K562 (cell line): ENCODE measurements around the gene RING1. TPM values are rescaled to one million over a fixed set of nuclear protein-coding genes. Genes with fewer than 3 reads are reported as not detected.

Experiments
- ARID3A ChIP-seq: IDR thresholded peaks from 2 replicates; pipeline ENCODE4 v1.6.1; 2012; ENCODE audit warnings: low read depth, low read length, improper control_type of control experiment, borderline replicate concordance
- ATF1 ChIP-seq, 2 experiments: fragments of 450-650 bp in 1 of 2; IDR thresholded peaks; 2 replicates each; pipeline ENCODE4 v1.6.1; 2016; ENCODE audit warnings: missing compliant biosample characterization in 1 of 2, missing genetic modification characterization in 1 of 2
- HDAC2 ChIP-seq: fragments of 450-650 bp; IDR thresholded peaks from 2 replicates; pipeline ENCODE4 v1.6.1; 2016; ENCODE audit warnings: mild to moderate bottlenecking
- NBN ChIP-seq: fragments of 450-650 bp; IDR thresholded peaks from 2 replicates; pipeline ENCODE4 v1.6.1; 2016; ENCODE audit warnings: low read depth, mild to moderate bottlenecking
- NR3C1 ChIP-seq: sonication (generic); formaldehyde crosslinking; IDR thresholded peaks from 2 replicates; pipeline ENCODE4 v1.8.1; 2022; ENCODE audit warnings: missing genetic modification reagents
- RAD51 ChIP-seq: fragments of 450-650 bp; IDR thresholded peaks from 2 replicates; pipeline ENCODE4 v1.7.1; 2016; ENCODE audit warnings: low read depth, mild to moderate bottlenecking, borderline replicate concordance
- RREB1 ChIP-seq: fragments of 250-450 bp; sonication (Bioruptor Pico); IDR thresholded peaks from 2 replicates; pipeline ENCODE4 v1.4.0; 2020
- TCF7 ChIP-seq: sonication (generic); IDR thresholded peaks from 2 replicates; pipeline ENCODE4 v1.6.1; 2016; ENCODE audit warnings: antibody characterized with exemption, borderline replicate concordance
- ZNF12 ChIP-seq: sonication (generic); formaldehyde crosslinking; IDR thresholded peaks from 2 replicates; pipeline ENCODE4 v1.4.0; 2020; ENCODE audit warnings: mild to moderate bottlenecking, missing genetic modification reagents
- ZNF146 ChIP-seq: IDR thresholded peaks from one replicate; pipeline ENCODE4 v1.6.1; 2018; ENCODE audit warnings: missing compliant biosample characterization; ENCODE audit not compliant: unreplicated experiment
- ZNF668 ChIP-seq: fragments of 250-450 bp; sonication (Bioruptor Pico); IDR thresholded peaks from 2 replicates; pipeline ENCODE4 v1.8.0; 2022; ENCODE audit warnings: mild to moderate bottlenecking, inconsistent platforms
- polyA plus RNA-seq, 8 experiments: library from polyadenylated mRNA; depleted of rRNA in 4 of 8; stranded (reverse) in 5 of 8; unstranded in 3 of 8; fragments of >200 nt; fragmentation: Nextera tagmentation in 2 of 8; fragmentation: Illumina TruSeq in 1 of 8; extraction: Ambion mirVana in 2 of 8; extraction: Trizol in 1 of 8; gene quantifications; 2 replicates each; pipeline versions ENCODE4 v1.2.1 to v1.2.3, GENCODE V29; 2011 to 2014; ENCODE audit warnings: inconsistent platforms in 1 of 8, missing spikeins in 1 of 8
- total RNA-seq, 7 experiments: library from RNA; depleted of rRNA in 6 of 7; stranded (reverse); fragments of >200 nt in 6 of 7; fragmentation: Illumina TruSeq in 2 of 7; extraction: Trizol in 2 of 7; gene quantifications; 2 replicates each; pipeline versions ENCODE4 v1.2.1 to v1.2.3, GENCODE V29; 2011 to 2021; ENCODE audit warnings: low replicate concordance in 1 of 7
- TF ChIP-seq, protein P1 (sequence below): fragments of 250-450 bp; sonication (Bioruptor Pico); IDR thresholded peaks from 2 replicates; pipeline ENCODE4 v1.4.0; 2020; ENCODE audit warnings: borderline replicate concordance
- TF ChIP-seq, protein P2 (sequence below): sonication (generic); formaldehyde crosslinking; IDR thresholded peaks from 2 replicates; pipeline ENCODE4 v1.8.0; 2022; ENCODE audit warnings: missing genetic modification reagents, mild to moderate bottlenecking, moderate library complexity, borderline replicate concordance
- TF ChIP-seq, protein P3 (sequence below): sonication (generic); formaldehyde crosslinking; IDR thresholded peaks from 2 replicates; pipeline ENCODE4 v1.5.0; 2020; ENCODE audit warnings: missing genetic modification reagents

RING1 gene
- total and polyA plus RNA-seq, 9 of the 15 experiments (the other 6 are each of a cell fraction or from before 2014, with no cell fraction given), result 4.2 to 59.1 (median 36.9) TPM

GRCh38 chr6:33161354-33162331, 46.7 kb upstream of the RING1 start (continued):
- TF ChIP-seq NR3C1 (CRISPR knock-in tag), result no peak
- TF ChIP-seq ARID3A, result no peak
- TF ChIP-seq, protein P1, sequence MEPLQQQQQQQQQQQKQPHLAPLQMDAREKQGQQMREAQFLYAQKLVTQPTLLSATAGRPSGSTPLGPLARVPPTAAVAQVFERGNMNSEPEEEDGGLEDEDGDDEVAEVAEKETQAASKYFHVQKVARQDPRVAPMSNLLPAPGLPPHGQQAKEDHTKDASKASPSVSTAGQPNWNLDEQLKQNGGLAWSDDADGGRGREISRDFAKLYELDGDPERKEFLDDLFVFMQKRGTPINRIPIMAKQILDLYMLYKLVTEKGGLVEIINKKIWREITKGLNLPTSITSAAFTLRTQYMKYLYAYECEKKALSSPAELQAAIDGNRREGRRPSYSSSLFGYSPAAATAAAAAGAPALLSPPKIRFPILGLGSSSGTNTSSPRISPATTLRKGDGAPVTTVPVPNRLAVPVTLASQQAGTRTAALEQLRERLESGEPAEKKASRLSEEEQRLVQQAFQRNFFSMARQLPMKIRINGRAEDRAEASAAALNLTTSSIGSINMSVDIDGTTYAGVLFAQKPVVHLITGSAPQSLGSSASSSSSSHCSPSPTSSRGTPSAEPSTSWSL, result no peak
- TF ChIP-seq NBN, result 0 out of 2 replicates have a peak, but pooled peaks have one; percentile 27
- TF ChIP-seq ZNF12 (CRISPR knock-in tag), result 0 out of 2 replicates have a peak, but pooled peaks have one; percentile 17
- TF ChIP-seq HDAC2, result 0 out of 2 replicates have a peak, but pooled peaks have one; percentile 31
- peak; percentile 12; the same call in 1 of the 2 replicates for TF ChIP-seq RAD51
- no peak for TF ChIP-seq RREB1 (CRISPR knock-in tag)
- no peak for TF ChIP-seq TCF7
- TF ChIP-seq, protein P2, sequence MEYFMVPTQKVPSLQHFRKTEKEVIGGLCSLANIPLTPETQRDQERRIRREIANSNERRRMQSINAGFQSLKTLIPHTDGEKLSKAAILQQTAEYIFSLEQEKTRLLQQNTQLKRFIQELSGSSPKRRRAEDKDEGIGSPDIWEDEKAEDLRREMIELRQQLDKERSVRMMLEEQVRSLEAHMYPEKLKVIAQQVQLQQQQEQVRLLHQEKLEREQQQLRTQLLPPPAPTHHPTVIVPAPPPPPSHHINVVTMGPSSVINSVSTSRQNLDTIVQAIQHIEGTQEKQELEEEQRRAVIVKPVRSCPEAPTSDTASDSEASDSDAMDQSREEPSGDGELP (CRISPR knock-in tag), result peak; percentile 87
- no peak for TF ChIP-seq ZNF146 (CRISPR knock-in tag)
- TF ChIP-seq ATF1 (CRISPR knock-in tag; IDR thresholded peaks at IDR 0.05), result no peak
- TF ChIP-seq ATF1 (tag; IDR thresholded peaks at IDR 0.05), result peak; percentile 23; the same call in 1 of the 2 replicates
- no peak for TF ChIP-seq ZNF668
- TF ChIP-seq, protein P3, sequence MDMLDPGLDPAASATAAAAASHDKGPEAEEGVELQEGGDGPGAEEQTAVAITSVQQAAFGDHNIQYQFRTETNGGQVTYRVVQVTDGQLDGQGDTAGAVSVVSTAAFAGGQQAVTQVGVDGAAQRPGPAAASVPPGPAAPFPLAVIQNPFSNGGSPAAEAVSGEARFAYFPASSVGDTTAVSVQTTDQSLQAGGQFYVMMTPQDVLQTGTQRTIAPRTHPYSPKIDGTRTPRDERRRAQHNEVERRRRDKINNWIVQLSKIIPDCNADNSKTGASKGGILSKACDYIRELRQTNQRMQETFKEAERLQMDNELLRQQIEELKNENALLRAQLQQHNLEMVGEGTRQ (CRISPR knock-in tag), result peak; percentile 63
